ENCODE data around the gene ARHGAP42.

DNA sequence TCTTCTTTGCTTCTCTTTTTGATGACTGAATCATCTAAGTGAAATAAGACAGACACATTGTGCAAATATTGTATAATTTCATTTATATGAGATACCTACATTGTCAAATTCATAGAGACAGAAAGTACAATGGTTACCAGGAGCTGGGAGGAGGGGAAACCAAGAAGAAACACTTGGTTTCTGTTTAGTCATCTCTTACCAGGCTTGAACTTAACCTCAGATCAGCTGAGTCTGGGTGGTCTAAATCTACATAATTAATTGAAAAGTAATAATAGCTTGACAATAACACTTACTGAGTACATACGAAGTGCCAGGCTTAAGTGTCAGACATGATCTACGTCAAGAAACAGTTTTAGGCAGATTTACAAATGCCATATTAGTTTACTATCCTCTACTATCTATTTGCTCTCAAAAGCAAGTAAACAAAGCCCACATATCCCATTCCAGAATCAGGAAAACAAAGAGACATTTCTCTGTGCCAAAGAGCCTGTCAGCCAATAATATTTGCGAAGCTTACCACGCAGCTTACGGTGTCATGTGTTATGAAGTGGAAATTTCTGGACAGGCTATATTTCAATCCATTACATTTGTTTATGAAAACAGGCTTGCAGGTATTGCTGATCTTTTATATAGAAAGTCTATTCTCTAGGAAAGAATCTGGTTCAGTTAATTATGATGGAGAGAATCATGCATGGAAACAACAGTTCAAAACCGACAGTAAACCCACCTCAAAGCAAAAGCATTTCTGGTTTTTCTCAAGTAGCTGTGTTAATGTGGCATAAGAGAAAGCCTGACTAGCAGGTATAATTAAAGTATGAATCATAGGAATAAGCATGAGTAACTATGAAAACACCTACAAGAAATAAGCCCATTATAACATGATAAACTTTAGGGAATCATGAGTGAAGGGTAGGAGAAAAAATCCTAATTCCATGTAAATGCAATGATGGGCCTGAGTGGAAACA is 2.7 kb upstream of the ARHGAP42 start:
- no peak for TF ChIP-seq POLR2AphosphoS5 (IDR thresholded peaks at IDR 0.05)
- TF ChIP-seq, protein P1, sequence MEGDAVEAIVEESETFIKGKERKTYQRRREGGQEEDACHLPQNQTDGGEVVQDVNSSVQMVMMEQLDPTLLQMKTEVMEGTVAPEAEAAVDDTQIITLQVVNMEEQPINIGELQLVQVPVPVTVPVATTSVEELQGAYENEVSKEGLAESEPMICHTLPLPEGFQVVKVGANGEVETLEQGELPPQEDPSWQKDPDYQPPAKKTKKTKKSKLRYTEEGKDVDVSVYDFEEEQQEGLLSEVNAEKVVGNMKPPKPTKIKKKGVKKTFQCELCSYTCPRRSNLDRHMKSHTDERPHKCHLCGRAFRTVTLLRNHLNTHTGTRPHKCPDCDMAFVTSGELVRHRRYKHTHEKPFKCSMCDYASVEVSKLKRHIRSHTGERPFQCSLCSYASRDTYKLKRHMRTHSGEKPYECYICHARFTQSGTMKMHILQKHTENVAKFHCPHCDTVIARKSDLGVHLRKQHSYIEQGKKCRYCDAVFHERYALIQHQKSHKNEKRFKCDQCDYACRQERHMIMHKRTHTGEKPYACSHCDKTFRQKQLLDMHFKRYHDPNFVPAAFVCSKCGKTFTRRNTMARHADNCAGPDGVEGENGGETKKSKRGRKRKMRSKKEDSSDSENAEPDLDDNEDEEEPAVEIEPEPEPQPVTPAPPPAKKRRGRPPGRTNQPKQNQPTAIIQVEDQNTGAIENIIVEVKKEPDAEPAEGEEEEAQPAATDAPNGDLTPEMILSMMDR (IDR thresholded peaks at IDR 0.05): no peak
